Measurements from ENCODE around the gene CAD. TPM values are rescaled to one million over a fixed set of nuclear protein-coding genes. Genes with fewer than 3 reads are reported as not detected.
"Not testable (repeated sequence)": the region's sequence is repeated elsewhere in the genome, so short reads cannot be mapped to it uniquely, and the experiment has no call there.

CAD gene
- 26.0 TPM for total RNA-seq
- long read RNA-seq, partial matches to known transcripts = 23 of 28 reads
- long read RNA-seq, other reads (novel, unspliced or antisense) = 5 of 28 reads

DNA sequence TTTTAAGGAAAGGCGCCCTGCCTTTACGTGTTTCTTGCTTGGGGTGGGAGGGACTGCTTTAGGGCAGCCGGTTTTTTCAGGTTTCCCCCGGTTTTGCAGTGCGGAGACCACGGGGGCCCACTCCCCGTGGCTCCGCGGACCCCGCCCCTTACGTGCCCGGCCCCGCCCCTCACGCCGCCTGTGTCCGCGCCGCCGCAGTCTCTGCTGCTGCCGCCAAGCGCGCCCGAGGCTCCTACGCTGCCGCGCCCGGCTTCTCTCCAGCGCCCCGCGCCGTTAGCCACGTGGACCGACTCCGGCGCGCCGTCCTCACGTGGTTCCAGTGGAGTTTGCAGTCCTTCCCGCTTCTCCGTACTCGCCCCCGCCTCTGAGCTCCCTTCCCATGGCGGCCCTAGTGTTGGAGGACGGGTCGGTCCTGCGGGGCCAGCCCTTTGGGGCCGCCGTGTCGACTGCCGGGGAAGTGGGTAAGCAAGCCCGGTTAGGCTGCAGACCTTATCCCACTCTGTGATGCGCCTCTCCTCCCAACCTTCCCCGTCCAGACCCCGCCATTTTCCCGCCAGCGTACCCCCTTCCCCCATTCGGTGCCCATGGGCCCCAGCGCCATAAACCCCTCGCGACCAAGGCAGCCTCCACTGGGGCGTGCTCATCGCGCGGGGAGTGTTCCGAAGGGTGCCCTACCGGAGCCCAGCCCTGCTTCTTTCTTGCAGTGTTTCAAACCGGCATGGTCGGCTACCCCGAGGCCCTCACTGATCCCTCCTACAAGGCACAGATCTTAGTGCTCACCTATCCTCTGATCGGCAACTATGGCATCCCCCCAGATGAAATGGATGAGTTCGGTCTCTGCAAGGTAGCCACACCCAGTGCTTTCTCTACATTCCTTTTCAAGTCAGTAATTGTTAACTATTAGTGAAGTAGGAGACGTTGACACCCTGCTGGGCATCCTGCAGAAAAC, at the start of gene CAD:
CAD (plus strand) TSS at position 197 of the 949 bp plus-strand sequence; CDS start at position 380, 183 bp downstream.
- DNase-seq (ENCODE audit: low spot score) = peak; percentile 96

DNA sequence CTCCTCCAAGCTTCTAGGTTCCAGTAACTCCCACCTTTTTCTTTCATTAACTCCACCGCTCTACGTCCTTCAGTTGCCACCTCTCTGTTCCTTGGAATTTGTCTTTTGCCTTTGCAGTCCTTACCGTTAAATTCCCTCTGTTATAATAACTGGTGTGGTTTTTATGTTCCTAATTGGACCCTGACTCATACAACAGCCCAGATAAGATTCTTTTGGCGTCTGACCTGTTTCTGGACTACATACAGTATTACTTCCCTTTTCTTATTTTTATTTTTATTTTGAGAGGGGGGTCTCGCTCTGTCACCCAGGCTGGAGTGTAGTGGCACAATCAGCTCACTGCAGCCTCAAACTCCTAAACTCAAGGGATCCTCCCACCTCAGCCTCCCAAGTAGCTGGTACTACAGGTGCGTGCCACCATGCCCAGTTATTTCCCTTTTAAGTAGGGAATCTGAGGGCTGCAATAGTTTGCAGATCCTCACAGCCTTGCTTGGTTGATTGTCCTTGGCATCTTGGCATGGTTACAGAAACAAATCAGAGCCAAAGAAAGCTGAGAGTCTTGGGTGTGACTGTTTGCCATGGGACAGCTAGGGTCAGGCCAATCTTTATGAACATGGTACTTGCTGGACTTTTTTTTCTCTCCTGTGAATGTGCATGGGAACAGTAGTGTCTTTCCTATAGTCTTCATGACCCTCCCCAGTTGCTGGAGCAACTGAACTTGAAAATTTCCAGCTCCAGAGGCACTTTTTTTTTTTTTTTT, 46.4 kb upstream of the CAD start:
- no peak for DNase-seq (ENCODE audit: low spot score)

DNA sequence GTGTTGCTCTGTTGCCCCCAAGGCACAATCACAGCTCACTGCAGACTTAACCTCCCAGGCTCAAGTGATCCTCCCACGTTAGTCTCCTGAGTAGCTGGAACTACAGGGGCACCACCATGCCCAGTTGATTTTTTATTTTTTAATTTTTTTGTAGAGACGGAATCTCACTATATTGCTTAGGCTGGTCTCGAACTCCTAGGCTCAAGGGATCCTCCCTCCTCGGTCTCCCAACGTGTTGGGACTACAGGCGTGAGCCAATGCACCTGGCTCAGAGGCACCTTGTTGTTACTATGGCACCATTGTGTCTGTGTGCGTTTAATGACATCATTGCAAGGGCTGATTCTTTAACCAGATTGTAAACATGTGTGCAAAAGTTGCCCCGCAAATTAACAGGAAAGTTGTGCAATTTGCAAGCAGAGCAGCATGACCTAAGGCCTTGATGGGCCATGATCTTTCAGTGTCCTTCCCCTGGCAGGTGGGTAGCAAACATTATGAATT, 45.8 kb upstream of the CAD start:
- DNase-seq (ENCODE audit: low spot score) = no peak

DNA sequence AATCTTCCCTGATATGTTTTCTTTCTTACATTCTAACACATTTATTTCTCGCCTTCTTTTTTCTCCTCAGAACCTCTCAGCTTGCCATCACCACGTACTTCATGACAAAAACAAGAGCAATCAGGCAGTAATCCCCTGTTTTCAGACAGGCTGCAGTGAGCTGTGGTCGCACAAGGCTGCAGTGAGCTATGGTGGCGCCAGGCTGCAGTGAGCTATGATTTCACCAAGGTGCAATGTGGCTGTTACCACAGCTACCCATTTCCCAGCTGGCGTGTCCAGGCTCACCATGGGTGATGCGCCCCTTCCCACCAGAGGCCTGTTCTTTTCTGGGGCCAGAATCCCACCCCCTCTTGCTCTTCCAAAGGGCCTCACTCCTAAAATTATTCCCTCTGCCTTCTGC, 42.5 kb upstream of the CAD start:
- DNase-seq (ENCODE audit: low spot score) = no peak

DNA sequence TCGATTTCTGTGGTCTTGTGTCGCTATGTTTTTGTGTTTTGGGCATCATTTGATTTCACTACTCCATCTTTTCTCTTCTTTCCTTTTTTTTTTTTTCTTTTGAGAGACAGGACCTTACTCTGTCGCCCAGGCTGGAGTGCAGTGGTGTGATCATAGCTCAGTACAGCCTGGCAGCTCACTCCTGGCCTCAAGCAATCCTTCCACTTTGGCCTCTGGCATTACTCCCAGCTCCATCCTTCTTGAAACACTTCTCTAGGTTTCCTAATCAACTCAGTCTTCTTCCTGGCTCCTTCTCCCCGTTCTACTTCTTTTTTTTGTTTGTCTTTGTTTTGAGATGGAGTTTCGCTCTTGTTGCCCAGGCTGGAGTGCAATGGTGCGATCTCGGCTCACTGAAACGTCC, 41.8 kb upstream of the CAD start:
- DNase-seq (ENCODE audit: low spot score) = no peak

DNA sequence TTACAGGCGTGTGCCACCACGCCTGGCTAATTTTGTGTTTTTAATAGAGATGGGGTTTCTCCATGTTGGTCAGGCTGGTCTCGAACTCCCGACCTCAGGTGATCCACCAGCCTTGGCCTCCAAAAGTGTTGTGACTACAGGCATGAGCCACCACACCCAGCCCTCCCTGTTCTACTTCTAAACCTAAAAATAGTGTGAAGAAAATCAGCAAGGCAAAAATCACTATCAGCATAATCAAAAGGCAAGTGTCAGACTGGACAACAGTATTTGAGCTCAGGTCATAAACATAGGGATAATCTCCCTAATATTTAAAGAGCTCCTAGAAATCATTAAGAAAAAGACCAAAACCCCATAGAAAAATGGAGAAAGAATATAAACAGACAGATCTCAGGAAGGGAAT, 41.4 kb upstream of the CAD start:
- DNase-seq (ENCODE audit: low spot score) = not testable (repeated sequence)

DNA sequence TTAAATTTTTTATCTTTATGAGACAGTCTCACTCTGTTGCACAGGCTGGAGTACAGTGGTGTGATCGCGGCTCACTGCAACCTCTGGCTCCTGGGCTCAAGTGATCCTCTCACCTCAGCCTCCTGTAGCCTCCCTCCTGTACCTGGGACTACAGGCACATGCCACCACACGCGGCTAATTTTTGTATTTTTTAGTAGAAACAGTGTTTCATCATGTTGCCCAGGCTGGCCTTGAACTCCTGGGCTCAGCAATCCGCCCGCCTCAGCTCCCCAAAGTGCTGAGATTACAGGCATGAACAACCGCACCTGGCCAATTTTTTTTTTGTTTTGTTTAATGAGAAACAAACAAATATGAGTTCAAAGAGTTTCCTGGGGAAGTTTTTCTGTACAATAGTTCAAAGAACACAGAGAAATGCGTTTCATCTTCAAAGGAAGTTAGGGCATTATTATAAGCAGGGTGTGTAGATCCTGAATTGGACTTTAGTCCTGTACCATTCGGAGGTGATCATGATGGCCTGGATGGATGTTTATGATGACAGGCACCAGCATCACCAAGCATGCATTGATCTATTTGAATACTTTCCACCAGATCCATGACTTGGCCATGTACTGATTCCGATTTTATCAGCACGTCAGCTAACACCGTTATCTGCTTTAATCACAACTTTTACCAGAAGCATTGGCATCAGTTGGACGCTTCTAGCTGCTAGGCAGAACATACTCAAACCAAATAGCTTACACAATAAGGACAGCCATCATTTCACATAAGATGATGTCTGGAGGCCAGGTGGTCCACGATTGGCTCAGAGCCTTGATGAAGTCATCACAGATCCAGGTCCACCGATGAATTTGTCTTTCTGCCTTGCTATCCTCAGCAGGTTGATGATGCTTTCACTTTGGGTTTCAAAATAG, 39.5 kb upstream of the CAD start:
- no peak for DNase-seq (ENCODE audit: low spot score)

DNA sequence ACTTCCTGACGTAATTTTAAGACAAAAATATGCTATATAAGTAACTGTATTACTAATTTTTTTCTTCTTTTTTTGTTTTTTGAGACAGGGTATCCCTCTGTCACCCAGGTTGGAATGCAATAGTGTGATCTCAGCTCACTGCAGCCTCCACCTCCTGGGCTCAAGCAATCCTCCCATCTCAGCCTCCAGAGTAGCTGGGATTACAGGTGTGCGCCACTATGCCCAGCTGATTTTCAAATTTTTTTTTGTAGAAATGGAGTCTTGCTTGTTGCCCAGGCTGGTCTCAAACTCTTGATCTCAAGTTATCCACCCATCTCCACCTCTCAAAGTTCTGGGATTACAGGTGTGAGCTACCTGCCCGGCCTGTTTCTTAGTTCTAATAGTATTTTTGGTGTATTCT, 38.7 kb upstream of the CAD start:
- no peak for DNase-seq (ENCODE audit: low spot score)

DNA sequence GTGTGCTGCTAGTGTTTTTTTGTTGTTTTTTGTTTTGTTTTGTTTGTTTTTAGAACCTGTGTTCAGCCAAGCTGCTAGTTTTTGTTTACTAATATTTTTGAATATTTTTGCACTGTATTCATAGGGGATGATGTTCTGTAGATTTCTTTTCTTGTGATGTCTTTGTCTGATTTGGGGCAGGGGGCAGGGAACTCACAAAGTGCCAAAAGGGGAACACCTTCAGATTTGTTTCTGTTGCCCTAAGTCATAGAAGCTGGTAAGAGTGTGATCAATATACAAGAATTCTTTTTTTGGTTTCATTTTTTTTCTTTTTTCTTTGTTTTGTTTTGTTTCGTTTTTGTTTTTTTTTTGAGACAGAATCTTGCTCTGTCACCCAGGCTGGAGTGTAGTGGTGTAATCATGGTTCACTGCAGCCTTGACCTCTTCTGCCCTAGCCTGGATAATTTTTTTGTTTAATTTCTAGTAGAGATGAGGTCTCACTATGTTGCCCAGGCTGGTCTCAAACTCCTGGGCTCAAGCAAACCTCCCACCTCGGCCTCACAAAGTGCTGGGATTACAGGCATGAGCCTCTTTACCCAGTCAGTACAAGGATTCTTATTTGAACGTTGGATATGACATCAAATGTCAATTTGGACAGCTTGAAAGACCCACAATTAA, 37.7 kb upstream of the CAD start:
- no peak for DNase-seq (ENCODE audit: low spot score)

DNA sequence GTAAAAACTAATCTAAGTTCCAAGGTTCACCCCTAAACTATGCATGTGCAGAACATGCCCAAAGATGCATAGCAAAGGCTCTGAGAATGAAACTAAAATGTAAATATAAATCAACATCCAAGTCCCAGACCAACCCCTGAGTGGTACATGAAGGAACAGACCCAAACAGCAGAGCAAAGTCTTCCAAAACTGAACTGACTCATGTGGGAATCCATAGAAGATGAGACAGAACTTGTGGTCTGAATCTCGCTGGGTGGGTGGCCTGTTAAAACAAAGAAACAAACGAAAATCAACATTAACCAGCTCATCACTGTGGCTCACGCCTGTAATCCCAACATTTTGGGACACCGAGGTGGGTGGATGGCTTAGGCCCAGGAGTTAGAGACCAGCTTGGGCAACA, 34.8 kb upstream of the CAD start:
- no peak for DNase-seq (ENCODE audit: low spot score)

DNA sequence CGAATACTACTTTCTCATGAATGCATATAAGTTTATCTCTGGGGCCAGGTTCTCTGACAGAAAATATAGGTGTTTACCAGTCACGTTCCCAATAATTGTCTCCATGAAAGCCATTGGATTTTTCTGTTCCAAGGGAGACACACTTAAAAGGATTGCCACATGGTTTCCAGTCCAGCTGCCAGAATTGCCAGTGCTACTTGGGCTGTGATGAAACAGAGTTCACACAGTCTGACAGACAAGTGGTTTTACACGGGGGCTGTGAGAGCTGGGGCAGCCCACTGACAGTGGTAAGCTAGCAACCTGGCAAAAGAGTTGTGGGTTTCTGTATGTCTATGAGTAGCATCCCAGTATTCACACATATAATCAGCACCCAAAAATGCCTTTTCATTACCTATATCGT, 33.1 kb upstream of the CAD start:
- no peak for DNase-seq (ENCODE audit: low spot score)

DNA sequence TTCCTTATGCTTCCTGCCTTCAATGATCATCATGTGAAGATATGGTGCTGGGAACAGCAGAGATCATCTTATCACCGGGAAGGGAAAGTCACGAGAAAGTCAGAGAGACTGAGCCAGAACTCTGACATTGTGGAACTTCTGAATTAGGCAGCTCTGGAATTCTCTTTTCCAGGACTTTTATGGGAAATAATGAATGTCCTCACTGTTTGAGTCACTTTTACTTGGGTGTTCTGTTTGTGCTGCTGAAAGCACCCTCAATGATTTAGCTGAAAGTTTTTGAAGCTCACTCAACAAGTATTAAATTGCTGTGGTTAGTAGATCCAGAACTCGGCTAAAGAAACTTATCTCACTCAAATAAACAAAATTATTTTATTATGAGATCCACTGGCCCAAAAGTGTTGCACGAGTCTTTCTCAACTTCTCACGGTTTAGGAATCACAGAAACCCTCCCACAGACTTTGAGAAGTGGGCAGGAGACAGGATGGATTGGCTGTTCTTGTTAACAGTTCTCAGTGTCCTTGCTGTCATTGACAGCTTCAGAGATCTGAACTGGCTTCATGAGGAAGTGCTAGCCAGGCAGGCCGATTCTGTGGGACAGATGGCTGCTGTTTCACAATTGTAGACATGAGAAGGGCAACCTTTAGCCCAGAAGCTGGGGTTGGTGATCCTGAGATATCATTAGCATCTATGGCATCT, 31.7 kb upstream of the CAD start:
- no peak for DNase-seq (ENCODE audit: low spot score)

DNA sequence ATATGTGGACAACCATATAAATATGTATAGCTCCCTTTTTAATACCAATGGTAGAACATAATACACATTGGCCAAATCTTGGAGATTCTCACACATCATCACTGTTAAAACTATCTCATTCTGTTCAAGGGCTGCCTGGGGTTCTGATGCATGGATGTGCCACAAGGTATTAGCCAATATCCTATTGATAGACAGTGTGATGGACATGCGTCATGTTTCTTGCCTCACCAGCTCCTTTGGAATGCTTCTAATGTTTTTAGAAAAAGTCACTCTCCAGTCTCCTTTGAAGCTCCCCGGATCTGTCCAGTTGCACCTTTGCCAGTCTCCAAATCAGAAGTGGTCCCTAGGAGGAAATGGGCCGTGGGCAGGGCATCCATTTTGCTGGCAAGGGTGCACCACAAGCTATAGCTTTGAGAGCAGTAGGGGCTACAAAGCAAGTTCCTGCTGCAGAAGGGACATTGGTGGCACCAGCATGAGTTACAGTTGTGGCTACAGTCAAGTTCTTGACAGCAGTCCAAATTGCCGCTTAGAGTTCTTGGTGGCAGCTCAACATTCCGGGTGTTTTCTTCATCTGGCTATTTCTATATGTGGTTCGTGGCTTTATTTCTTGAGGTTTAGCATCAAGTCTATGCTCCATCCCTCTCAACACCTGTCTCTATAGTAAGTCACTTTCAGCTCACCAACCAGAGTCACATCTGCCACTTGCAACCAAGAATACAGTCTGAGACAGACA, 30.4 kb upstream of the CAD start:
- DNase-seq (ENCODE audit: low spot score) = no peak

DNA sequence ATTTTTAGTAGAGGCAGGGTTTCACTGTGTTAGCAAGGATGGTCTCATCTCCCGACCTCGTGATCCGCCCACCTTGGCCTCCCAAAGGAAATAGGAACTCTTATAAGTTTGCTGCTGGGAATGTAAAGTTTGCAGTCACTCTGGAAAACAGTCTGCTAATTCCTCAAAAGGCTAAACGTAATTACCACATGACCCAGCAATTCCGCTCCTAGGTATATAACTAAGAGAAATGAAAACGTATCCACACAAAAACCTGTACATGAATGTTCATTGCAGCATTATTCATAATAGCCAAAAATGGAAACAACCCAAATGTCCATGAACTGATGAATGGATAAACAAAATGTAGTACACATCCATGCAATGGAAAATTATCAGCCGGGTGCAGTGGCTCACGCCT, 27.2 kb upstream of the CAD start:
- DNase-seq (ENCODE audit: low spot score) = no peak

DNA sequence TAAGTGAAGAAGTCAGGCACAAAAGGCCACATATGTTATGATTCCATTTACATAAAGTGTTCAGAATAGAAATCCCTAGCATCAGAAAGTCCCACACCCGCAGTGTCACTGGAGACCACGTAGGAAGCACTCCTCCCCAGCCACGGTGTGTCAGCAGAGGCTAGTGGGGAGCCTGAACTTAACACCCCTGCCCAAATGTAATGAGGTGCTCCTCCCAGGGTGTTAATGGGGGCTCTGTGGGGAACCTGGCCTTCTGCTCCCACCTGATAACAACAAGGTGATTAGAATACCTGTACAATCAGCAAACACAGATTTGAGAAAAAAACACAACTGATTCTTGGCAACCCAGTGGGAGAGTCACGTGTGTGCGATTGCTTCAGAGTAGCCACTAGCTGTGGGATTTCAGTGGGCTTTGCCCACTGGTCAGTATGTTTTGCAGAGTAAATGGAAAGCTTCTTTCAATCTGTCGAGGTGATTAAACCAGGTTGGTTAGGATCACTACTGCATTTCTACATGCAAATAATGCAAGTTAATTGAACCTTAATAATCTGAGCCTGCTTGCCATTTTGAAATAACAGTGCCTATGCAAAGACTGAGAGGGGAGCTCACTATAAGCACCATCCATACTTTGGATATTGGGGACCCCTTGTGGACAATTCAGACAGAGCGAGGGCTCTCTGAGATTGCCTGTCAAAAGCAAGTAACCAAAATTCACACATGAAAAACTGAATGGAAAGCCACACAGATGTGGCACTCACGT, 25.9 kb upstream of the CAD start:
- no peak for DNase-seq (ENCODE audit: low spot score)

DNA sequence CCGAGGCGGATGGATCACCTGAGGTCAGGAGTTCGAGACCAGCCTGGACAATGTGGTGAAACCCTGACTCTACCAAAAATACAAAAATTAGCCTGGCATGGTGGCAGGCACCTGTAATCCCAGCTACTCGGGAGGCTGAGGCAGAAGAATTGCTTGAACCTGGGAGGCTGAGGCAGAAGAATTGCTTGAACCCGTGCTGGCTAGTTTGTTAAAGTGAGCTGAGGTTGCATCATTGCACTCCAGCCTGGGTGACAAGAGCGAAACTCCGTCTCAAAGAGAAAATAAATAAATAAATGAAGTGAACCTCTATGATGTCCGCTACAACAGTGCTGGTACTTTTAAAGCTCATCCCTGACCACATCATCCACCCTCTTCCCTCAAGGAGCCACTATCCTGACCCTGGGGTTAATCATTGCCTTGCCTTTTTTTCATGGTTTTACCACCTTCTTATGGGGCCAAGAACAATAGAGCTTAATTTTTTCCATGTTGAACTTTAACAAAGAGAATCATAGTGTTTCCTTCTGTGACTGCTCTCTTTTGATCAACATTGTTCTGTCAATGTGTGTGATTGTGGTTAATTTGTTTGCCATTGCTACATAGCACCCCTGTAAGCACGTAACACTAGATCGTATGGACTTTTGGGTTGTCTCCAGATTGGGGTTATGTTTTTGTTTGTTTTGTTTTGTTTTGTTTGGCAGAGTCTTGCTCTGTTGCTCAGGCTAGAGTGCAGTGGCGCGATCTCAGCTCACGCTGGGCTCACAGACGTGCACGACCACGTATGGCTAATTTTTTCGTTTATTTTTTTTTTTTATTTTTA, 22.4 kb upstream of the CAD start:
- no peak for DNase-seq (ENCODE audit: low spot score)

DNA sequence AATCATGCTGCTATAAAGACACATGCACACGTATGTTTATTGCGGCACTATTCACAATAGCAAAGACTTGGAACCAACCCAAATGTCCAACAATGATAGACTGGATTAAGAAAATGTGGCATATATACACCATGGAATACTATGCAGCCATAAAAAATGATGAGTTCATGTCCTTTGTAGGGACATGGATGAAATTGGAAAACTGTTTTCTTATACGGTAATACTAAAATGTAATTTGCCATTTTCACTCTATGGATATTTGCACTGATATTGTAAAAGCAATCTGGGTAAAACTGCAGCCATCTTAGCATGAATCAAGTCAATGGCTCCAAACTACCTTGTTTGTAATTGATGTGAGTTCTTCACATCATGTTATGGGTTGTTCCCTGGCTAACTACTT, 21.4 kb upstream of the CAD start:
- not testable (repeated sequence) for DNase-seq (ENCODE audit: low spot score)
